ENCODE results near the gene WAPL.
A peak's percentile ranks its signal among the peaks of the same experiment; 100 is the strongest.

- TF ChIP-seq RFX5 (IDR thresholded peaks at IDR 0.05; ENCODE audit: low read depth, low read length): no peak
- peak; percentile 87 for TF ChIP-seq SMC3 (IDR thresholded peaks at IDR 0.05; ENCODE audit: low read depth, low read length)
- peak; percentile 95 for TF ChIP-seq CTCF (conservative IDR thresholded peaks at IDR 0.05; ENCODE audit: low read depth, low read length)
- TF ChIP-seq NFE2L2 (IDR thresholded peaks at IDR 0.05; ENCODE audit: low read depth, low read length): no peak
- TF ChIP-seq POLR2A (IDR thresholded peaks at IDR 0.05; ENCODE audit: low read depth, low read length): peak; percentile 26; the same call in 1 of the 2 replicates
- TF ChIP-seq FOS (IDR thresholded peaks at IDR 0.05; ENCODE audit: low read depth, low read length): no peak
Observed at GRCh38 chr10:86399879-86400704, 121.5 kb downstream of the WAPL start.

All from IMR-90 (cell line).